Esophagus squamous epithelium (tissue), 5 donors: ENCODE measurements around the gene RALY. TPM values are rescaled to one million over a fixed set of nuclear protein-coding genes. Genes with fewer than 3 reads are reported as not detected.

Experiments
- DNase-seq: peaks from one replicate; lab custom pipeline; 2025; lab: John Stamatoyannopoulos, UW
- H3K27ac ChIP-seq, 4 donors: fragments of 200-600 bp; sonication (generic); one replicate each; pipeline ENCODE4 v1.5.1; 2016 to 2019; ENCODE audit warnings: mild to moderate bottlenecking in 1 of 4
- H3K27me3 ChIP-seq, 4 donors: fragments of 200-600 bp; sonication (generic); 1 replicate in 3 of 4; 2 replicates in 1 of 4; pipeline versions ENCODE4 v1.5.1 to v1.6.0; 2017 to 2021; ENCODE audit warnings: antibody characterized with exemption in 1 of 4
- H3K36me3 ChIP-seq, 3 donors: fragments of 200-600 bp; sonication (generic); one replicate each; pipeline ENCODE4 v1.5.1; 2016 to 2019
- H3K4me1 ChIP-seq, 3 donors: fragments of 200-600 bp; sonication (generic); one replicate each; pipeline ENCODE4 v1.5.1; 2017 to 2019
- H3K4me3 ChIP-seq, 4 donors: fragments of 200-600 bp; sonication (generic); 1 replicate in 3 of 4; 2 replicates in 1 of 4; pipeline ENCODE4 v1.5.1; 2016 to 2019; ENCODE audit warnings: mild to moderate bottlenecking in 2 of 4, moderate library complexity in 1 of 4
- H3K9me3 ChIP-seq, 3 donors: fragments of 200-600 bp; sonication (generic); one replicate each; pipeline ENCODE4 v1.5.1; 2016 to 2019
- POLR2A ChIP-seq, 4 donors: fragments of 450-650 bp; IDR thresholded peaks; one replicate each; pipeline ENCODE4 v1.6.1; 2017; ENCODE audit warnings: antibody characterized with exemption in 4 of 4, mild to moderate bottlenecking in 4 of 4, moderate library complexity in 3 of 4
- WGBS, 2 donors: methylation state at CpG; one replicate each; pipeline ENCODE4 v1.1.5; 2018; 5-methylcytosine and 5-hydroxymethylcytosine counted together
- intact Hi-C: fragments of 100-400 bp; cut with DNase I; formaldehyde crosslinking; loops from one replicate; pipeline ENCODE4 v1.15.0; 2022
- total RNA-seq, 4 donors: library from RNA; depleted of rRNA; stranded (reverse); fragments of >200 nt; gene quantifications; one replicate each; pipeline ENCODE4 v1.1.0, GENCODE V29; 2016
- TF ChIP-seq, protein P1 (sequence below), 6 experiments: fragments of 450-650 bp in 4 of 6; fragments of 200-600 bp in 2 of 6; sonication (generic) in 2 of 6; IDR thresholded peaks; one replicate each; pipeline ENCODE4 v1.5.1; 2016 to 2019; ENCODE audit warnings: antibody characterized with exemption in 6 of 6, mild to moderate bottlenecking in 4 of 6, moderate library complexity in 4 of 6
- donor health status: DM: yes; HTN: yes; CAD: no.

Gene RALY
- total RNA-seq, 4 donors from 2014 or later, result 70.3 to 100 (median 88.2) TPM

DNA sequence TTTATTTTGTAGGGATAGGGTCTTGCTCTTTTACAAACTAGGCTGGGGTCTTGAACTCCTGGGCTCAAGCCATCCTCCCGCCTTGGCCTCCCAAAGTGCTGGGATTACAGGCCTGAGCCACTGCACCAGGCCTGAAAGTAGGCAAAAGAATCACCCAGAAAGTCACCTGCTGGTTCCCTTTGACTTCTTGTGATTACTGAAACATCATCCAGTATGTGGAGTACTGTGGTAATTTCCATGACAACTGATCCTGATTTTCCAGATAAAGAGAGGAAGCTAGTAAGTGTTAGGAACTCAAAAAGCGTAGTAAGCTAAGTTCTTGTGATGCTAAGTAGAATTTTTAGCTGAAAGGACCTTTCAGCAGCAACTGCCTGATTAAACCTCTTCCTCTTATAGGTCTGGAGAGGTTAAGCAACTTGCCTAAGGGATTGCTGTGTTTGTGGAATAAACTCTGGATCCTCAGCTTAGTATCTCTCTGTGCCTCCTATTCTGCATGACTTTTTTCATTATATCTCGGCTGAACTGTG, 16.8 kb downstream of the RALY start:
- 65 to 77% methylated on average over 3 of the region's 3 CpGs for WGBS, 2 donors
- no peak overlapping the region for H3K4me3 ChIP-seq
- TF ChIP-seq POLR2A (IDR thresholded peaks at IDR 0.05), result no peak
- TF ChIP-seq, protein P1, sequence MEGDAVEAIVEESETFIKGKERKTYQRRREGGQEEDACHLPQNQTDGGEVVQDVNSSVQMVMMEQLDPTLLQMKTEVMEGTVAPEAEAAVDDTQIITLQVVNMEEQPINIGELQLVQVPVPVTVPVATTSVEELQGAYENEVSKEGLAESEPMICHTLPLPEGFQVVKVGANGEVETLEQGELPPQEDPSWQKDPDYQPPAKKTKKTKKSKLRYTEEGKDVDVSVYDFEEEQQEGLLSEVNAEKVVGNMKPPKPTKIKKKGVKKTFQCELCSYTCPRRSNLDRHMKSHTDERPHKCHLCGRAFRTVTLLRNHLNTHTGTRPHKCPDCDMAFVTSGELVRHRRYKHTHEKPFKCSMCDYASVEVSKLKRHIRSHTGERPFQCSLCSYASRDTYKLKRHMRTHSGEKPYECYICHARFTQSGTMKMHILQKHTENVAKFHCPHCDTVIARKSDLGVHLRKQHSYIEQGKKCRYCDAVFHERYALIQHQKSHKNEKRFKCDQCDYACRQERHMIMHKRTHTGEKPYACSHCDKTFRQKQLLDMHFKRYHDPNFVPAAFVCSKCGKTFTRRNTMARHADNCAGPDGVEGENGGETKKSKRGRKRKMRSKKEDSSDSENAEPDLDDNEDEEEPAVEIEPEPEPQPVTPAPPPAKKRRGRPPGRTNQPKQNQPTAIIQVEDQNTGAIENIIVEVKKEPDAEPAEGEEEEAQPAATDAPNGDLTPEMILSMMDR (IDR thresholded peaks at IDR 0.05), result no peak
- no peaks in the 10 kb centered on the region for H3K27me3 ChIP-seq
- no peaks in the 10 kb centered on the region for H3K9me3 ChIP-seq
- intact Hi-C loops, result no loop called here
- peaks cover 0 to 6% (median 0%) of the 10 kb centered on the region in 3 donors for H3K36me3 ChIP-seq
- H3K27ac ChIP-seq, result no peak overlapping the region
- peaks cover 0 to 77% (median 21%) of the 10 kb centered on the region in 3 donors for H3K4me1 ChIP-seq
- DNase-seq, result no peak

DNA sequence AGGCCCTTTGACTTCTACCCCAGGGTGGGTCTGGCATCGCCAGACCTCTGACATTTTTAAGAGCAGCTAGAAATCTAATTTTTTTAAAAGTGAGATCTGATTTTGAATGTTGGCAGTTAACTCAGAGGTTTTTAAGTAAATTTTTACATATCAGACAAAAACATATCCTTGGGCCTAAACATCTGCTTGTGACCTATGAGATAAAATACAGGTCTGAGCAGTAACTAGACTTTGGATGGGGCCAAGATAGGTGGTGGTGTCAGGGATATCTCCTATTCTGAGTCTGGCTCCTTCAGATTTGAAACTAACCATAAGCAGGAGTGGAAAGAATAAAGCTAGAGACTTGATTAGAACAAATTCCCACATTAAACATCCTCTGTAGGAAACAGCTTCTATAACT, 17.6 kb downstream of the RALY start:
- H3K27ac ChIP-seq, result no peak overlapping the region
- H3K27me3 ChIP-seq, result no peaks in the 10 kb centered on the region
- H3K9me3 ChIP-seq, result no peaks in the 10 kb centered on the region
- intact Hi-C loops, result no loop called here
- peaks cover 0 to 85% (median 27%) of the 10 kb centered on the region in 3 donors for H3K4me1 ChIP-seq
- no peak overlapping the region for H3K4me3 ChIP-seq
- DNase-seq, result no peak
- TF ChIP-seq POLR2A (IDR thresholded peaks at IDR 0.05), result no peak
- TF ChIP-seq, protein P1 (IDR thresholded peaks at IDR 0.05), result no peak
- WGBS, 2 donors, result 93 to 96% methylated on average over 1 of the region's 1 CpG
- peaks cover 0 to 6% (median 0%) of the 10 kb centered on the region in 3 donors for H3K36me3 ChIP-seq

DNA sequence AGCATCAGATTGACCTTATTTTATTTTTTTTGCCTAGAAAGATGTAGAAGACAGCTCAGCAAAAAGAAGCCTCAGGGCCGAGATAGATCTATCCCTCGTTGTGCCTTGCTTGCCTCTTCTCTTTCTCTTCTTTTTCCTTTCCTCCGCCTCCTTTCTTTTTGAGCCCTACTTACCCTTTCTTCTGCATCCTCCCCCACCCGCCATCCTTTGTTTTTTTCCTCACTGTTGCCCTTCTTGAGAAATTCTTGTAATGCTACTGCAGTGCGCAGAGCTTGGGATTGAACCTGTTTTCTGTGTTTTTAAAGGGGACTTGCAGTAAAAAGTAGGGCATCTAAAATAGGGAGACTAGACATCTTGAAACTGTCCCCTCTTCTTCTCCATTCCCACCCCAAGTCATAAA, 18.6 kb downstream of the RALY start:
- H3K36me3 ChIP-seq, result no peaks in the 10 kb centered on the region
- peaks cover 0 to 88% (median 34%) of the 10 kb centered on the region in 3 donors for H3K4me1 ChIP-seq
- WGBS, 2 donors, result 84 to 98% methylated on average over 5 of the region's 5 CpGs
- no peak for DNase-seq
- no peak overlapping the region for H3K4me3 ChIP-seq
- intact Hi-C loops, result no loop called here
- TF ChIP-seq POLR2A (IDR thresholded peaks at IDR 0.05), result no peak
- TF ChIP-seq, protein P1 (IDR thresholded peaks at IDR 0.05), result no peak
- H3K9me3 ChIP-seq, result no peaks in the 10 kb centered on the region
- no peaks in the 10 kb centered on the region for H3K27me3 ChIP-seq
- H3K27ac ChIP-seq, result no peak overlapping the region

DNA sequence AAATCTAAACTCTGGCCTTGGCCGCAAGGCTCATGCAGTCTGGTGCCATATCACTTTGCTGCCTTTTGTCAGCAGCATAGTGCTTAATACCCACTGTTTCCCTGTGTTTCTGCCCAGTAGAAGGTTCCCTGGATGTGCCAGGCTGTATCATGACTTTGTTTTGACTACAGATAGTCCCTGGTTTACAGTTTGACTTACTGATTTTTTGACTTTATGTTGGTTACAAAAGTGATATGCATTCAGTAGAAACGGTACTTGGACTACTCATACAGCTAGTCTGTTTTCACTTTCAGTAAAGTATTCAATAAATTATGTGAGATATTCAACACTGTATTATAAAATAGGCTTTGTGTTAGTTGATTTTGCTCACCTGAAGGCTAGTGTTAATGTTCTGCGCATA, 19.0 kb downstream of the RALY start:
- no peak overlapping the region for H3K27ac ChIP-seq
- H3K36me3 ChIP-seq, result no peaks in the 10 kb centered on the region
- intact Hi-C loops, result no loop called here
- H3K4me1 ChIP-seq, result peaks cover 0 to 92% (median 38%) of the 10 kb centered on the region in 3 donors
- H3K27me3 ChIP-seq, result no peaks in the 10 kb centered on the region
- no peaks in the 10 kb centered on the region for H3K9me3 ChIP-seq
- 73 to 74% methylated on average over 3 of the region's 3 CpGs for WGBS, 2 donors
- DNase-seq, result no peak
- no peak for TF ChIP-seq POLR2A (IDR thresholded peaks at IDR 0.05)
- TF ChIP-seq, protein P1 (IDR thresholded peaks at IDR 0.05), result no peak
- no peak overlapping the region for H3K4me3 ChIP-seq

DNA sequence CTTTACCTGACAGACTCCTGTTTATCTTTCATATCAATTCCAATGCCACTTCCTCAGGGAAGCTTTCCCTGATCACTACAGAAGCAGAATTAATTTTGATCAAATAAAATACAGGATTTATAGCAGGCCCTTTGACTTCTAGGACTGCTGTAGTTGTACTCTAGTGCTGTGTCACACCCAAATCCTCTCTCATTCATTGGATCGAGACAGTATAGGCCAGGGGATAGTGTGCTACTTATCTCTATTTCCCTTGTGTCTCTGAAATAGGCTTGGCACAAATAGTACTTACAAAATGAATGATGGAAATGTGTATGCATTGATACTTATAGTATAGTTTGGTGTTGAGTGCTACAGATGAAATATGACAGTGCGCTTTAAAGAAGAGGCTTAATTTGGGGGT, 19.8 kb downstream of the RALY start:
- no peaks in the 10 kb centered on the region for H3K9me3 ChIP-seq
- H3K4me1 ChIP-seq, result peaks cover 0 to 92% (median 41%) of the 10 kb centered on the region in 3 donors
- no peaks in the 10 kb centered on the region for H3K27me3 ChIP-seq
- H3K36me3 ChIP-seq, result no peaks in the 10 kb centered on the region
- intact Hi-C loops, result no loop called here
- H3K27ac ChIP-seq, result no peak overlapping the region
- TF ChIP-seq POLR2A (IDR thresholded peaks at IDR 0.05), result no peak
- TF ChIP-seq, protein P1 (IDR thresholded peaks at IDR 0.05), result no peak
- no peak overlapping the region for H3K4me3 ChIP-seq
- WGBS, 2 donors, result 84 to 92% methylated on average over 2 of the region's 2 CpGs
- DNase-seq, result no peak
